ENCODE measurements around the gene PPM1L. TPM values are rescaled to one million over a fixed set of nuclear protein-coding genes. Genes with fewer than 3 reads are reported as not detected.

PPM1L gene
- total and polyA plus RNA-seq, 2 donors (not counting 1 experiment from before 2014, with no cell fraction given) = 1.1 to 12.0 TPM

DNA sequence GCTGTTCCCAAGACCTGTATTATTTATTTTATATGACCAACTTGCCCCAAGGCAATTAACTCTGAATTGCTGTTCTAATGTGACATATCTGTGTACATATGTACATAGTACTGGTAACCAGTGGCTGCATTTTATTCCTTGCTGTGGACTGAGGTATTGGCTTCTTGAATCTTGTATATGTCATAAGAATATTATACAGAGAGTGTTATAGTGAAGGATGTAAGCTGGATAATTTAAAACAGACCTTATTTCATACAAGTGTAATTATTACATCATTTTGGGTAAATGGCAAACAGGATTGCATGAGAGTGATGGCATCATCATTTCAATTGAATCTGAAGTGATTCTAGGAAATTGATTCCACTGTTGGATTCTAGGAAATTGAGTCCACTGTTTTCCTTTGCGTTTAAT is 316.2 kb downstream of the PPM1L start:
- Mint-ChIP-seq H3K27ac (no peak overlapping the region), H3K27me3 (no peaks in the 10 kb centered on the region), H3K4me1 (peaks cover 36% of the 10 kb centered on the region), H3K4me3 (no peak overlapping the region), H3K9me3 (ENCODE audit: insufficient read depth) (no peaks in the 10 kb centered on the region)
- Histone ChIP-seq H3K36me3 (replicated peaks in 1 of 2; ENCODE audit: control extremely low read depth in 1 of 2, control insufficient read depth in 1 of 2, extremely low read depth in 1 of 2, insufficient read depth in 2 of 2, low read length in 1 of 2) (no peaks in the 10 kb centered on the region), H3K4me3 (ENCODE audit: control extremely low read depth in 1 of 5, extremely low read depth in 1 of 5, insufficient read depth in 1 of 5, low read depth in 2 of 5, low read length in 4 of 5) (no peak overlapping the region), H3K27me3 (replicated peaks in 1 of 4; ENCODE audit: control extremely low read depth in 1 of 4, control insufficient read depth in 3 of 4, insufficient read depth in 4 of 4, low read length in 3 of 4) (no peaks in the 10 kb centered on the region), H2AFZ (ENCODE audit: insufficient read depth, low read depth, low read length, poor library complexity, severe bottlenecking) (no peak overlapping the region), H3K9ac (ENCODE audit: low read length) (no peak overlapping the region), H4K20me1 (ENCODE audit: control insufficient read depth, insufficient read depth, low read length, poor library complexity, severe bottlenecking) (no peaks in the 10 kb centered on the region), H3K4me1 (ENCODE audit: control insufficient read depth in 2 of 2, insufficient read depth in 2 of 2, low read length in 2 of 2) (peaks cover 31 to 34% of the 10 kb centered on the region in 2 donors), H3K79me2 (ENCODE audit: control insufficient read depth, insufficient read depth, low read length) (no peaks in the 10 kb centered on the region), H3K4me2 (replicated peaks; ENCODE audit: low read depth, low read length, poor library complexity, severe bottlenecking) (no peak overlapping the region), H3K27ac (ENCODE audit: low read length in 2 of 2) (no peak overlapping the region), H3K9me3 (ENCODE audit: control extremely low read depth in 1 of 3, control insufficient read depth in 2 of 3, insufficient read depth in 1 of 3, low read length in 2 of 3) (no peaks in the 10 kb centered on the region)
- POLR2A ChIA-PET = no interaction called here
- ATAC-seq (ENCODE audit: low read depth) (no peak), DNase-seq (no peak)
- CTCF ChIA-PET = interaction anchor here (0.5 kb wide), 1 partner anchor 202 kb away, joined by 3 read pairs; no protein-coding TSS in a partner anchor
- no CpG with 5 or more reads among the region's 1 CpG for WGBS (ENCODE audit: insufficient coverage)
- TF ChIP-seq, protein P1, sequence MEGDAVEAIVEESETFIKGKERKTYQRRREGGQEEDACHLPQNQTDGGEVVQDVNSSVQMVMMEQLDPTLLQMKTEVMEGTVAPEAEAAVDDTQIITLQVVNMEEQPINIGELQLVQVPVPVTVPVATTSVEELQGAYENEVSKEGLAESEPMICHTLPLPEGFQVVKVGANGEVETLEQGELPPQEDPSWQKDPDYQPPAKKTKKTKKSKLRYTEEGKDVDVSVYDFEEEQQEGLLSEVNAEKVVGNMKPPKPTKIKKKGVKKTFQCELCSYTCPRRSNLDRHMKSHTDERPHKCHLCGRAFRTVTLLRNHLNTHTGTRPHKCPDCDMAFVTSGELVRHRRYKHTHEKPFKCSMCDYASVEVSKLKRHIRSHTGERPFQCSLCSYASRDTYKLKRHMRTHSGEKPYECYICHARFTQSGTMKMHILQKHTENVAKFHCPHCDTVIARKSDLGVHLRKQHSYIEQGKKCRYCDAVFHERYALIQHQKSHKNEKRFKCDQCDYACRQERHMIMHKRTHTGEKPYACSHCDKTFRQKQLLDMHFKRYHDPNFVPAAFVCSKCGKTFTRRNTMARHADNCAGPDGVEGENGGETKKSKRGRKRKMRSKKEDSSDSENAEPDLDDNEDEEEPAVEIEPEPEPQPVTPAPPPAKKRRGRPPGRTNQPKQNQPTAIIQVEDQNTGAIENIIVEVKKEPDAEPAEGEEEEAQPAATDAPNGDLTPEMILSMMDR (IDR thresholded peaks at IDR 0.05) = no peak
- TF ChIP-seq EZH2 (IDR thresholded peaks at IDR 0.05; ENCODE audit: borderline replicate concordance, insufficient read depth, low read depth, low read length, poor library complexity, severe bottlenecking) = no peak
- intact Hi-C loops (cut with micrococcal nuclease) = loop anchor here (5.0 to 10.0 kb wide), 3 partner anchors 35 to 317 kb away; partner anchors contain the start of genes B3GALNT1 and PPM1L

DNA sequence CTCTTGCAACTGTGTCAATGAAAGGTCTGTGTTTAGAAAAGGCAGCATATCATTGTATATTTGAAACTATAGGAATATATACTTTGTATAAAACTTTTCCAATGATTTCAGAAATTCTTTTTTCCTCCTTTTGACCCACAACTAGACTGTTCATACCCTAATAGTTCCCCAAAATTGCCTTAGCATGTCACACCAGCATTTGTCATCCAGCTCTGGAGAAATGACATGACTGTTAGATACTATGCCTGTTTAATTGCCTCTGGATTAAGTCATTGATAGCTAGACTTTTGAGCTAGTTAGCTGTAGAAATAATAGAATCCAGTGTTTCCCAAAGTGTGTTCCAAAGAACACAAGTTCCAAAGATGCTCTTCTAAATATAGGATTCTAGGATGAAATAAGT is 316.7 kb downstream of the PPM1L start:
- ATAC-seq (ENCODE audit: low read depth) (no peak), DNase-seq (no peak)
- H3K36me3 ChIP-seq (replicated peaks in 1 of 2; ENCODE audit: control extremely low read depth in 1 of 2, control insufficient read depth in 1 of 2, extremely low read depth in 1 of 2, insufficient read depth in 2 of 2, low read length in 1 of 2) = no peaks in the 10 kb centered on the region
- H3K4me2 ChIP-seq (replicated peaks; ENCODE audit: low read depth, low read length, poor library complexity, severe bottlenecking) = no peak overlapping the region
- no peak overlapping the region for H3K4me3 ChIP-seq (ENCODE audit: control extremely low read depth in 1 of 5, extremely low read depth in 1 of 5, insufficient read depth in 1 of 5, low read depth in 2 of 5, low read length in 4 of 5)
- Mint-ChIP-seq H3K27ac (no peak overlapping the region), H3K27me3 (no peaks in the 10 kb centered on the region), H3K4me1 (peaks cover 31% of the 10 kb centered on the region), H3K9me3 (ENCODE audit: insufficient read depth) (no peaks in the 10 kb centered on the region), H3K4me3 (no peak overlapping the region)
- no peak overlapping the region for H3K9ac ChIP-seq (ENCODE audit: low read length)
- H3K9me3 ChIP-seq (ENCODE audit: control extremely low read depth in 1 of 3, control insufficient read depth in 2 of 3, insufficient read depth in 1 of 3, low read length in 2 of 3) = no peaks in the 10 kb centered on the region
- no peak overlapping the region for H2AFZ ChIP-seq (ENCODE audit: insufficient read depth, low read depth, low read length, poor library complexity, severe bottlenecking)
- POLR2A ChIA-PET = no interaction called here
- H4K20me1 ChIP-seq (ENCODE audit: control insufficient read depth, insufficient read depth, low read length, poor library complexity, severe bottlenecking) = no peaks in the 10 kb centered on the region
- H3K79me2 ChIP-seq (ENCODE audit: control insufficient read depth, insufficient read depth, low read length) = no peaks in the 10 kb centered on the region
- TF ChIP-seq EZH2 (IDR thresholded peaks at IDR 0.05; ENCODE audit: borderline replicate concordance, insufficient read depth, low read depth, low read length, poor library complexity, severe bottlenecking) = no peak
- TF ChIP-seq, protein P1 (IDR thresholded peaks at IDR 0.05) = no peak
- CTCF ChIA-PET = no interaction called here
- H3K27me3 ChIP-seq (replicated peaks in 1 of 4; ENCODE audit: control extremely low read depth in 1 of 4, control insufficient read depth in 3 of 4, insufficient read depth in 4 of 4, low read length in 3 of 4) = no peaks in the 10 kb centered on the region
- H3K4me1 ChIP-seq (ENCODE audit: control insufficient read depth in 2 of 2, insufficient read depth in 2 of 2, low read length in 2 of 2) = peaks cover 26 to 29% of the 10 kb centered on the region in 2 donors
- no peak overlapping the region for H3K27ac ChIP-seq (ENCODE audit: low read length in 2 of 2)
- intact Hi-C loops (cut with micrococcal nuclease) = loop anchor here (5.0 to 10.0 kb wide), 3 partner anchors 35 to 318 kb away; partner anchors contain the start of genes B3GALNT1 and PPM1L

All from B cell (primary cell).